ENCODE measurements around the gene SMARCB1.
A peak's percentile ranks its signal among the peaks of the same experiment; 100 is the strongest.

The SMARCB1 gene

GRCh38 chr22:23750714-23751440 is 35.9 kb upstream of the SMARCB1 start, which contains the start of gene ZNF70:
ZNF70 (minus strand) TSS chr22:23751112; CDS start chr22:23745140, 5,972 bp downstream.
- no peak for TF ChIP-seq CTCF (IDR thresholded peaks at IDR 0.05)
- Histone ChIP-seq H3K9ac (peak within 1 kb of the TSS; percentile 21), H3K36me3 (ENCODE audit: control insufficient read depth, insufficient read depth, low read length) (no peaks in the 10 kb centered on the region), H3K4me1 (peaks cover 2% of the 10 kb centered on the region), H2AFZ (peak within 1 kb of the TSS; percentile 90), H3K27me3 (ENCODE audit: control insufficient read depth, insufficient read depth, low read length) (no peaks in the 10 kb centered on the region), H3K4me2 (ENCODE audit: low read length) (peak within 1 kb of the TSS; percentile 98), H3K27ac (peak within 1 kb of the TSS; percentile 85), H3K4me3 (ENCODE audit: low read depth, low read length) (peak within 1 kb of the TSS; percentile 79), H3K79me2 (no peaks in the 10 kb centered on the region), H3K9me3 (ENCODE audit: control insufficient read depth, low read length) (no peaks in the 10 kb centered on the region)

- peak overlapping the region; percentile 21 for H3K9ac ChIP-seq
- no peak for TF ChIP-seq CTCF (IDR thresholded peaks at IDR 0.05)
Observed at GRCh38 chr22:23751441-23751996, 35.2 kb upstream of the SMARCB1 start.

GRCh38 chr22:23752090-23752691 is 34.6 kb upstream of the SMARCB1 start:
- no peak overlapping the region for H3K27ac ChIP-seq
- no peak overlapping the region for H3K4me3 ChIP-seq (ENCODE audit: low read depth, low read length)
- H3K9ac ChIP-seq, result no peak overlapping the region

More at GRCh38 chr22:23751441-23751996, 35.2 kb upstream of the SMARCB1 start:
- no peaks in the 10 kb centered on the region for H3K9me3 ChIP-seq (ENCODE audit: control insufficient read depth, low read length)
- no peaks in the 10 kb centered on the region for H3K27me3 ChIP-seq (ENCODE audit: control insufficient read depth, insufficient read depth, low read length)
- H3K4me3 ChIP-seq (ENCODE audit: low read depth, low read length), result peak overlapping the region; percentile 74
- H3K4me1 ChIP-seq, result peaks cover 2% of the 10 kb centered on the region
- H3K79me2 ChIP-seq, result no peaks in the 10 kb centered on the region
- H3K27ac ChIP-seq, result peak overlapping the region; percentile 85
- H3K36me3 ChIP-seq (ENCODE audit: control insufficient read depth, insufficient read depth, low read length), result no peaks in the 10 kb centered on the region
- H3K4me2 ChIP-seq (ENCODE audit: low read length), result peak overlapping the region; percentile 94
- peak overlapping the region; percentile 90 for H2AFZ ChIP-seq

GRCh38 chr22:23752750-23753149 is 34.0 kb upstream of the SMARCB1 start:
- Histone ChIP-seq H3K9ac (no peak overlapping the region), H3K4me1 (peaks cover 2% of the 10 kb centered on the region), H3K27ac (no peak overlapping the region), H2AFZ (no peak overlapping the region), H3K36me3 (ENCODE audit: control insufficient read depth, insufficient read depth, low read length) (no peaks in the 10 kb centered on the region), H3K4me2 (ENCODE audit: low read length) (no peak overlapping the region), H3K4me3 (ENCODE audit: low read depth, low read length) (no peak overlapping the region), H3K27me3 (ENCODE audit: control insufficient read depth, insufficient read depth, low read length) (no peaks in the 10 kb centered on the region), H3K9me3 (ENCODE audit: control insufficient read depth, low read length) (no peaks in the 10 kb centered on the region), H3K79me2 (no peaks in the 10 kb centered on the region)
- TF ChIP-seq CTCF (IDR thresholded peaks at IDR 0.05), result no peak

More at GRCh38 chr22:23752090-23752691, 34.6 kb upstream of the SMARCB1 start:
- Histone ChIP-seq H3K36me3 (ENCODE audit: control insufficient read depth, insufficient read depth, low read length) (no peaks in the 10 kb centered on the region), H2AFZ (no peak overlapping the region), H3K9me3 (ENCODE audit: control insufficient read depth, low read length) (no peaks in the 10 kb centered on the region), H3K4me1 (peaks cover 2% of the 10 kb centered on the region), H3K27me3 (ENCODE audit: control insufficient read depth, insufficient read depth, low read length) (no peaks in the 10 kb centered on the region), H3K79me2 (no peaks in the 10 kb centered on the region), H3K4me2 (ENCODE audit: low read length) (no peak overlapping the region)
- no peak for TF ChIP-seq CTCF (IDR thresholded peaks at IDR 0.05)
